HepG2 (cell line): Measurements from ENCODE around the gene SMLR1. TPM values are rescaled to one million over a fixed set of nuclear protein-coding genes. Genes with fewer than 3 reads are reported as not detected.

Source experiments
- CENPX ChIP-seq: sonication (generic); formaldehyde crosslinking; IDR thresholded peaks from 2 replicates; pipeline ENCODE4 v1.9.0; 2021; ENCODE audit warnings: mild to moderate bottlenecking, missing genetic modification reagents, moderate library complexity
- CSRNP2 ChIP-seq: sonication (generic); formaldehyde crosslinking; conservative IDR thresholded peaks from 2 replicates; pipeline ENCODE4 v1.8.0; 2022; ENCODE audit warnings: low read depth, missing genetic modification reagents
- ELK4 ChIP-seq: sonication (generic); formaldehyde crosslinking; IDR thresholded peaks from 2 replicates; pipeline ENCODE4 v1.9.0; 2021; ENCODE audit warnings: missing genetic modification reagents, borderline replicate concordance
- HOXA9 ChIP-seq: sonication (generic); formaldehyde crosslinking; IDR thresholded peaks from 2 replicates; pipeline ENCODE4 v1.8.1; 2022; ENCODE audit warnings: missing genetic modification reagents, mild to moderate bottlenecking, moderate library complexity, borderline replicate concordance
- IRF2 ChIP-seq: IDR thresholded peaks from 2 replicates; pipeline ENCODE4 v1.6.1; 2018; ENCODE audit warnings: missing genetic modification reagents, missing compliant biosample characterization
- KDM5A ChIP-seq: fragments of 200-600 bp; sonication (generic); IDR thresholded peaks from 2 replicates; pipeline ENCODE4 v1.7.0; 2018; ENCODE audit warnings: antibody characterized with exemption, mild to moderate bottlenecking, low read length, borderline replicate concordance
- MLX ChIP-seq: IDR thresholded peaks from 2 replicates; pipeline ENCODE4 v1.6.1; 2016
- MTA1 ChIP-seq: sonication (generic); formaldehyde crosslinking; IDR thresholded peaks from 2 replicates; pipeline ENCODE4 v1.4.0; 2020; ENCODE audit warnings: missing genetic modification reagents, mild to moderate bottlenecking, borderline replicate concordance
- NCOA5 ChIP-seq: sonication (generic); formaldehyde crosslinking; IDR thresholded peaks from 2 replicates; pipeline ENCODE4 v1.4.0; 2020; ENCODE audit warnings: missing genetic modification reagents
- PITX1 ChIP-seq: sonication (generic); formaldehyde crosslinking; IDR thresholded peaks from 2 replicates; pipeline ENCODE4 v1.5.1; 2020; ENCODE audit warnings: mild to moderate bottlenecking, missing genetic modification reagents
- POGZ ChIP-seq: sonication (generic); formaldehyde crosslinking; IDR thresholded peaks from 2 replicates; pipeline ENCODE4 v1.4.0; 2020; ENCODE audit warnings: mild to moderate bottlenecking, missing genetic modification reagents
- STAT5B ChIP-seq: sonication (generic); formaldehyde crosslinking; IDR thresholded peaks from 2 replicates; pipeline ENCODE4 v1.4.0; 2020; ENCODE audit warnings: missing genetic modification reagents
- TEAD3 ChIP-seq: optimal IDR thresholded peaks from 2 replicates; pipeline ENCODE3; 2016; ENCODE audit warnings: borderline replicate concordance
- TIGD3 ChIP-seq: sonication (generic); formaldehyde crosslinking; IDR thresholded peaks from 2 replicates; pipeline ENCODE4 v1.5.1; 2020; ENCODE audit warnings: mild to moderate bottlenecking, missing genetic modification reagents, borderline replicate concordance
- ZFP62 ChIP-seq: sonication (generic); formaldehyde crosslinking; IDR thresholded peaks from 2 replicates; pipeline ENCODE4 v1.4.0; 2020; ENCODE audit warnings: missing genetic modification reagents
- ZMYM4 ChIP-seq: sonication (generic); formaldehyde crosslinking; IDR thresholded peaks from 2 replicates; pipeline ENCODE4 v1.8.1; 2023; ENCODE audit warnings: mild to moderate bottlenecking, missing genetic modification reagents
- ZNF24 ChIP-seq: fragments of 450-650 bp; IDR thresholded peaks from 2 replicates; pipeline ENCODE4 v1.6.1; 2017; ENCODE audit warnings: antibody characterized with exemption, mild to moderate bottlenecking
- ZNF326 ChIP-seq: sonication (generic); formaldehyde crosslinking; IDR thresholded peaks from 2 replicates; pipeline ENCODE4 v1.4.0; 2020; ENCODE audit warnings: missing genetic modification reagents, borderline replicate concordance
- ZNF446 ChIP-seq: sonication (generic); formaldehyde crosslinking; IDR thresholded peaks from 2 replicates; pipeline ENCODE4 v1.5.0; 2020; ENCODE audit warnings: mild to moderate bottlenecking, missing genetic modification reagents
- ZNF552 ChIP-seq: sonication (generic); formaldehyde crosslinking; IDR thresholded peaks from 2 replicates; pipeline ENCODE4 v1.9.0; 2022; ENCODE audit warnings: missing genetic modification reagents, mild to moderate bottlenecking, borderline replicate concordance
- ZNF7 ChIP-seq: IDR thresholded peaks from 2 replicates; pipeline ENCODE4 v1.6.1; 2016; ENCODE audit warnings: missing biosample characterization, missing genetic modification reagents
- ZSCAN29 ChIP-seq: sonication (generic); formaldehyde crosslinking; conservative IDR thresholded peaks from 2 replicates; pipeline ENCODE4 v1.4.0; 2020; ENCODE audit warnings: mild to moderate bottlenecking, missing genetic modification reagents
- polyA plus RNA-seq, 8 experiments: library from polyadenylated mRNA; depleted of rRNA in 3 of 8; stranded (reverse) in 7 of 8; unstranded in 1 of 8; fragments of >200 nt; fragmentation: Illumina TruSeq in 4 of 8; extraction: Trizol in 4 of 8; gene quantifications; 2 replicates each; pipeline versions ENCODE4 v1.2.1 to v1.2.3, GENCODE V29; 2011 to 2016; ENCODE audit warnings: low read depth in 4 of 8, missing spikeins in 1 of 8, mixed read lengths in 1 of 8; ENCODE audit not compliant: insufficient read depth in 1 of 8
- total RNA-seq, 5 experiments: library from RNA; depleted of rRNA; stranded (reverse); fragments of >200 nt; fragmentation: Illumina TruSeq; extraction: Trizol; gene quantifications; 2 replicates each; pipeline ENCODE4 v1.2.3, GENCODE V29; 2016; ENCODE audit warnings: low read depth in 1 of 5
- TF ChIP-seq, protein P1 (sequence below): sonication (generic); formaldehyde crosslinking; conservative IDR thresholded peaks from 2 replicates; pipeline ENCODE4 v1.4.0; 2020; ENCODE audit warnings: missing genetic modification reagents

Gene SMLR1
- total and polyA plus RNA-seq, 2 of the 13 experiments (the other 11 are each of a cell fraction or from before 2014, with no cell fraction given) = 41.8 to 104 TPM

- TF ChIP-seq TEAD3 (CRISPR knock-in tag) (no peak), IRF2 (peak; percentile 54; the same call in 1 of the 2 replicates), ZNF552 (CRISPR knock-in tag) (no peak), ELK4 (CRISPR knock-in tag) (no peak), ZNF446 (CRISPR knock-in tag) (no peak), ZNF24 (peak; percentile 44; the same call in 1 of the 2 replicates), ZNF326 (CRISPR knock-in tag) (no peak), ZFP62 (CRISPR knock-in tag) (no peak), ZSCAN29 (no peak), MTA1 (CRISPR knock-in tag) (no peak), NCOA5 (CRISPR knock-in tag) (no peak), CSRNP2 (CRISPR knock-in tag) (no peak), MLX (no peak), ZNF7 (CRISPR knock-in tag) (no peak), ZMYM4 (CRISPR knock-in tag) (0 out of 2 replicates have a peak, but pooled peaks have one; percentile 38), POGZ (no peak), CENPX (CRISPR knock-in tag) (no peak), TIGD3 (no peak), HOXA9 (CRISPR knock-in tag) (no peak), KDM5A (no peak), STAT5B (CRISPR knock-in tag) (no peak), PITX1 (CRISPR knock-in tag) (no peak)
- TF ChIP-seq, protein P1, sequence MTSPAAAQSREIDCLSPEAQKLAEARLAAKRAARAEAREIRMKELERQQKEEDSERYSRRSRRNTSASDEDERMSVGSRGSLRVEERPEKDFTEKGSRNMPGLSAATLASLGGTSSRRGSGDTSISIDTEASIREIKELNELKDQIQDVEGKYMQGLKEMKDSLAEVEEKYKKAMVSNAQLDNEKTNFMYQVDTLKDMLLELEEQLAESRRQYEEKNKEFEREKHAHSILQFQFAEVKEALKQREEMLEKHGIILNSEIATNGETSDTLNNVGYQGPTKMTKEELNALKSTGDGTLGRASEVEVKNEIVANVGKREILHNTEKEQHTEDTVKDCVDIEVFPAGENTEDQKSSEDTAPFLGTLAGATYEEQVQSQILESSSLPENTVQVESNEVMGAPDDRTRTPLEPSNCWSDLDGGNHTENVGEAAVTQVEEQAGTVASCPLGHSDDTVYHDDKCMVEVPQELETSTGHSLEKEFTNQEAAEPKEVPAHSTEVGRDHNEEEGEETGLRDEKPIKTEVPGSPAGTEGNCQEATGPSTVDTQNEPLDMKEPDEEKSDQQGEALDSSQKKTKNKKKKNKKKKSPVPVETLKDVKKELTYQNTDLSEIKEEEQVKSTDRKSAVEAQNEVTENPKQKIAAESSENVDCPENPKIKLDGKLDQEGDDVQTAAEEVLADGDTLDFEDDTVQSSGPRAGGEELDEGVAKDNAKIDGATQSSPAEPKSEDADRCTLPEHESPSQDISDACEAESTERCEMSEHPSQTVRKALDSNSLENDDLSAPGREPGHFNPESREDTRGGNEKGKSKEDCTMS (CRISPR knock-in tag) = no peak
Observed at GRCh38 chr6:130885392-130886192, 58.4 kb downstream of the SMLR1 start (continued).
